Heart left ventricle (tissue), 16 donors: ENCODE results near the gene GSAP. TPM values are rescaled to one million over a fixed set of nuclear protein-coding genes. Genes with fewer than 3 reads are reported as not detected.

Source experiments
- ATAC-seq, 4 donors: fragments of 200-7000 bp; cut with Tn5 transposase; one replicate each; pipeline ENCODE4 v1.9.1; 2020 to 2022; ENCODE audit warnings: moderate library complexity in 4 of 4, mild to moderate bottlenecking in 3 of 4, moderate number of reproducible peaks in 1 of 4
- DNase-seq, 5 donors: peaks; one replicate each; pipeline ENCODE4 v3.0.0-alpha.2; 2020
- H3K27ac ChIP-seq, 12 donors: fragments of 200-600 bp; sonication (generic) in 4 of 12; one replicate each; pipeline versions ENCODE4 v1.5.0 to v1.8.0; 2016 to 2022; ENCODE audit warnings: mild to moderate bottlenecking in 2 of 12
- H3K27me3 ChIP-seq, 9 donors: fragments of 200-600 bp; sonication (generic) in 2 of 9; one replicate each; pipeline versions ENCODE4 v1.5.1 to v1.8.0; 2016 to 2022; ENCODE audit warnings: mild to moderate bottlenecking in 3 of 9
- H3K36me3 ChIP-seq, 9 donors: fragments of 200-600 bp; sonication (generic) in 2 of 9; one replicate each; pipeline versions ENCODE4 v1.5.0 to v1.8.0; 2018 to 2022; ENCODE audit warnings: mild to moderate bottlenecking in 2 of 9
- H3K4me1 ChIP-seq, 12 donors: fragments of 200-600 bp; sonication (generic) in 4 of 12; one replicate each; pipeline versions ENCODE4 v1.5.0 to v1.8.0; 2016 to 2022; ENCODE audit warnings: mild to moderate bottlenecking in 3 of 12
- H3K4me3 ChIP-seq, 12 donors: fragments of 200-600 bp; sonication (generic) in 4 of 12; one replicate each; pipeline versions ENCODE4 v1.5.0 to v1.8.0; 2017 to 2022; ENCODE audit warnings: mild to moderate bottlenecking in 9 of 12, moderate library complexity in 4 of 12
- H3K9me3 ChIP-seq, 12 donors: fragments of 200-600 bp; sonication (generic) in 4 of 12; one replicate each; pipeline versions ENCODE4 v1.5.0 to v1.8.0; 2016 to 2022; ENCODE audit warnings: mild to moderate bottlenecking in 1 of 12
- CTCF ChIP-seq, 12 donors: fragments of 200-600 bp; sonication (generic) in 4 of 12; IDR thresholded peaks; one replicate each; pipeline versions ENCODE4 v1.5.0 to v1.8.0; 2018 to 2022; ENCODE audit warnings: antibody characterized with exemption in 12 of 12, mild to moderate bottlenecking in 5 of 12
- POLR2A ChIP-seq, 2 donors: fragments of 450-650 bp; IDR thresholded peaks; one replicate each; pipeline ENCODE4 v1.6.1; 2017; ENCODE audit warnings: antibody characterized with exemption in 2 of 2, mild to moderate bottlenecking in 2 of 2, moderate library complexity in 2 of 2
- WGBS, 4 donors: extraction: QIAGEN DNeasy Blood & Tissue Kit in 2 of 4; methylation state at CpG; one replicate each; pipeline versions ENCODE4 v1.1.5 to v1.1.7; 2013 to 2018; 5-methylcytosine and 5-hydroxymethylcytosine counted together
- intact Hi-C, 10 donors: fragments of 100-400 bp; cut with DNase I; formaldehyde crosslinking; loops; one replicate each; pipeline versions ENCODE4 v1.11.1 to v1.14.2; 2022
- polyA plus RNA-seq, 2 donors: library from polyadenylated mRNA; stranded (reverse); fragments of 200-250 nt; gene quantifications; one replicate each; pipeline ENCODE4 v1.2.3, GENCODE V29; 2013
- total RNA-seq, 9 donors: library from RNA; depleted of rRNA in 2 of 9; stranded (reverse); fragments of >200 nt in 2 of 9; fragmentation: NEBNext Ultra II Directional in 3 of 9; extraction: Animal tissue kit (Norgen Biotek cat#: 25700) in 3 of 9; gene quantifications; one replicate each; pipeline versions ENCODE4 v1.1.0 to v1.2.4, GENCODE V29; 2016 to 2023
- donor health status: ischemic (EF 13 %, LVEDD 7.1; RV severe dilation, severe dysfunction).
- donor health status: healthy with polysubstance abuse.
- donor health status: DM: no; HTN: yes; CAD: no.
- donor health status: DM: no; HTN: no; CAD: no.
- donor health status: ischemic (EF 25% LVEDD 6.9; RV normal size, moderate dysfunction).
- donor health status: ischemic (EF 25% LVEDD 5.7; RV mildly dilated, moderate dysfunction).
- donor health status: healthy.
- donor health status: DM: yes; HTN: yes; CAD: no.
- donor health status: ischemic (EF 35%, LVEDD 5.7; RV mildly dilated, moderate dysfunction).
- donor health status: nonischemic (EF 11% LVEDD 7.7; RV severe dilation, severe dysfunction).
- donor health status: DM: yes; HTN: yes; CAD: no.
- donor health status: PGD.
- donor health status: ischemic (EF 29% LVEDD 5.4; RV normal size, mild dysfunction).
- donor health status: nonischemic (EF 23%, LVEDD 6.1; RV moderate dilation, normal function).

The GSAP gene
- total and polyA plus RNA-seq, 11 donors = 1.7 to 24.9 (median 6.5) TPM

- H3K27me3 ChIP-seq = no peaks in the 10 kb centered on the region
- H3K4me1 ChIP-seq = peaks cover 0 to 8% (median 0%) of the 10 kb centered on the region in 12 donors
- no peaks in the 10 kb centered on the region for H3K9me3 ChIP-seq
- TF ChIP-seq POLR2A (IDR thresholded peaks at IDR 0.05) (no peak), CTCF (IDR thresholded peaks at IDR 0.05) (no peak)
- ATAC-seq (no peak), DNase-seq (no peak)
- H3K36me3 ChIP-seq = no peaks in the 10 kb centered on the region
- WGBS, 4 donors = 90 to 92% (median 92%) methylated on average over 2 of the region's 2 CpGs
- H3K27ac ChIP-seq = no peak overlapping the region
- no peak overlapping the region for H3K4me3 ChIP-seq
- intact Hi-C loops = loop anchor here in 3 of 10 donors (5.0 to 10.0 kb wide), 3 partner anchors 204 to 314 kb away; no protein-coding TSS in a partner anchor
These were observed 24.9 kb upstream of the GSAP start for GRCh38 chr7:77441046-77441445.

GRCh38 chr7:77439572-77439971, 23.4 kb upstream of the GSAP start:
- Histone ChIP-seq H3K9me3 (no peaks in the 10 kb centered on the region), H3K4me3 (no peak overlapping the region), H3K27me3 (no peaks in the 10 kb centered on the region), H3K4me1 (peaks cover 0 to 16% (median 0%) of the 10 kb centered on the region in 12 donors), H3K36me3 (no peaks in the 10 kb centered on the region), H3K27ac (no peak overlapping the region)
- intact Hi-C loops = loop anchor here in 1 of 10 donors (5.0 kb wide), 1 partner anchor 318 kb away; no protein-coding TSS in a partner anchor
- 39 to 49% (median 44%) methylated on average over 5 of the region's 5 CpGs for WGBS, 4 donors
- TF ChIP-seq POLR2A (IDR thresholded peaks at IDR 0.05) (no peak), CTCF (IDR thresholded peaks at IDR 0.05) (peak; percentile 20 to 64 (median 46))
- peak; percentile 64 to 93 (median 90) for ATAC-seq
- DNase-seq = peak in 4 of 5 donors; percentile 36 to 58 (median 52)

GRCh38 chr7:77438131-77438530, 22.0 kb upstream of the GSAP start:
- Histone ChIP-seq H3K36me3 (no peaks in the 10 kb centered on the region), H3K4me3 (no peak overlapping the region), H3K27me3 (peaks cover 0 to 3% (median 0%) of the 10 kb centered on the region in 9 donors), H3K9me3 (no peaks in the 10 kb centered on the region), H3K4me1 (peaks cover 0 to 28% (median 0%) of the 10 kb centered on the region in 12 donors), H3K27ac (no peak overlapping the region)
- intact Hi-C loops = loop anchor here in 1 of 10 donors (5.0 kb wide), 1 partner anchor 319 kb away; no protein-coding TSS in a partner anchor
- TF ChIP-seq POLR2A (IDR thresholded peaks at IDR 0.05) = no peak
- no peak for TF ChIP-seq CTCF (IDR thresholded peaks at IDR 0.05)
- no peak for ATAC-seq
- DNase-seq = no peak
- WGBS, 4 donors = 96 to 100% (median 97%) methylated on average over 1 of the region's 1 CpG

GRCh38 chr7:77434570-77435275, 18.6 kb upstream of the GSAP start:
- Histone ChIP-seq H3K27ac (peak overlapping the region in 1 of 12 donors; percentile 46), H3K9me3 (no peaks in the 10 kb centered on the region), H3K4me1 (peaks cover 0 to 27% (median 0%) of the 10 kb centered on the region in 12 donors), H3K27me3 (peaks cover 0 to 3% (median 0%) of the 10 kb centered on the region in 9 donors), H3K4me3 (no peak overlapping the region), H3K36me3 (no peaks in the 10 kb centered on the region)
- WGBS, 4 donors = 77 to 83% (median 81%) methylated on average over 3 of the region's 3 CpGs
- DNase-seq = no peak
- intact Hi-C loops = loop anchor here in 1 of 10 donors (5.0 kb wide), 1 partner anchor 323 kb away; no protein-coding TSS in a partner anchor
- no peak for TF ChIP-seq CTCF (IDR thresholded peaks at IDR 0.05)
- no peak for TF ChIP-seq POLR2A (IDR thresholded peaks at IDR 0.05)
- ATAC-seq = no peak
